Measurements from ENCODE around the gene PLEKHA6.

The PLEKHA6 gene

DNA sequence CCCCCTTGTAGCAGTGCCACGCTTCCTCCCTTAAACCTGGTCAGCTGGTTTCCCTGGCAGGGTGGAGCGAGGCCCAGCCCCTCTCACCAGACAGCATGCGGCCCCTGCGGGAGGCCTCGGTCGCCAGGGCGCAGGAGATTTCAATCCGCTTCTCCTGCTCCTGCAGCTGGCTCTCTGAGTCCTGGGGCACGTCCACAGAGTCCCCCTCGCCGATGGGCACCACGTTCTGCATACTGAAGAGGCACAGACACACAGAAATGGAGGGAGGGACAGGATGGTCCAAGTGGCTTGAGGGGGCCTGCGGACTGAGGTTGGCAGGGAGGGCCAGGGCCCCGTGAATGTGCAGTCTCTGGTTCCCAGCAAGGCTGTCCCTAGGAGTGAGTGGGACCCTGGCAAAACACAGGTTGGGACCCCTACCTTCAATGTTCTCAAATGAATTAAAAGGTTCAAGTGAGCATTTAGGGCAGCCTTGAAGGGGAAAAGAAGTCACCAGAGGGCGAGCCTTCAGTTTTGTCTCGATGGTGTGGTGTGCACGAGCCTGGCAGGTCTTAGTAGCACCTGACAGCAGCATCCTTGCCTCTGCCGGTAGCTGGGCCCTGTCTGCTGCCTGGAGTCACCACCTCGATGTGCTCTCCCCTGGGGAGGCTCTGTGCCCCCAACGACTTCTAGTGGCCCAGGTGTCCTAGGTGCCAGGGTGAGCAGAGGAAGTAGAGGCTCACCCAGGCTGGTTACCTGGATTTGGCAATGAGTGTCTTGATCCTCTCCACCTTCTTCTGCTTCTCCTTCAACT, 131.5 kb downstream of the PLEKHA6 start:
- DNase-seq, result no peak

DNA sequence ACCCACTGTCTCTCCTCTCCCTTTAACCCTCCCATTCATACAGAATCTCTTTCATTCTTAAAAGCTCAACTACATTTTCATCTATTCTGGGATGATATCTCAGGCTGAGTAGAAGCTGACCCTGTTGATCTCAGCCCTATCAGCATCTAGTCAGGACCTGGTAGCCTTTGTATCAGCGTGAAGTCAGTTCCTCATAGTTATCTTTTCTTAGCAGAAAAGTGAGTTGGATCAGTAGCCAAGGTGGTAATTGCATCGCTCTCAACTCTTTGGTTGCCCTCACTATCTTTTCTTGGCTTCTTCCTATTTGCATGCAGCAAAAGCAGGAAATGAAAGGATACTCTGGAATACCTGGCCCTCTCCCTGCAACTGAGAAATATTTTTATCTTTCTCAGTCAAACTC, 132.4 kb downstream of the PLEKHA6 start:
- no peak for DNase-seq

DNA sequence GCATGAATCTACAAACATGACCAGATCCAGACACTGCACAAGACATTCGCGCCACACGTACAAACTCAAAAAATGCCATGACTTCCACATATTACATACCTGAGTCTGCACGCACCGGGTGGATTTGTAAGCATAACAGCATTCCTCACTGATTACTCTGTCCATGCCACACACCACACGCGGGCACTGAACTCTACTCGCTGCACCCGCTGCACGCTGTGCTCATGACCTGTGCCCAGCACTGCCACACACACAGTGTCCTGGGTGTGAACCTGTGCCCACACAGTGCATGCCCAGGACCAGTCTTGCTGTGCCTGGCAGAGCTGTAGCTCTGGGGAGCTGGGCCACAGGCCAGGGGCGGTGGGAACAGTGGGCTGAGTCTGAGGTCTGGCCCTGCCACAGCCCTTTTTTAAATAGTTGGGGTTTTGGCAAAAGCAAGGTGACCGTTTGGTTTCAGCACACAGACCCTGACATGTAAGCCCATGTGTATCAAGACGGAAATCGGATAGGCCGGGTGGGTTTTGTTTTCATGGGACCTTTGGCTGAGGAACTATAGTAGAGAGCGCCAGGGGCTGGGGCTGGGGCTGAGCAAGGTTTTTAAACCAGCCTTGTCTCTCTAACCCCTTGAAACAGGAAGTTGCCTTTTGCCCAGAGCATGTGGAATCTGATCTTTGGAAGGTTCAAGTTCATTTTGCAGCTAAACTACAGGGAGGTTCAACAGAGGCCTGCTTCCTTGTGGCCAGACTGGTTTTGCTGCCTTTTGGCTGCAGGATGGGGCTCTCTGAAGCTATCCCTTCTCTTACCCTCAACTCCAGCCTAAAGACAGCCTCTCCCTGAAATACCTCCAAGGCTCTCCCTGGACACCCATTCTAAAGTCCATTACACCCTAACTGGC, 133.6 kb downstream of the PLEKHA6 start:
- DNase-seq, result no peak

DNA sequence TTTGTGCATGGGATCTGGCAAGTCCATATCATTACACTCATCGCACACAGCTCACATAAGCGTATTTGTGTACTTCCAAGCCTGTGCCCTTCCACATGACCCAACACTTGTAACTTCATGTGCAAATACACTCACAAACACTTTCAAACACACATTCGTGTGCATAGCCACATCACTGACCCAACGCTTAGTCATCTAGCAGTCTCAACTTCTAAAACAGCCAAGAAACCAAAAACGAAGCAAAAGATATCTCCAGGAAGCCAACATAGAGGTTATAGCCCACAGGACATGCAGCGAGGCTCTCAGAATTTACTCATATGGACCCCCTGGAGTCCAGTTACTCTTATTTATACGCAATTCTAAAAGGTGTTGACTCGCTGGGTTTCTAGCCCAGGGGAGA, 135.1 kb downstream of the PLEKHA6 start:
- no peak for DNase-seq

DNA sequence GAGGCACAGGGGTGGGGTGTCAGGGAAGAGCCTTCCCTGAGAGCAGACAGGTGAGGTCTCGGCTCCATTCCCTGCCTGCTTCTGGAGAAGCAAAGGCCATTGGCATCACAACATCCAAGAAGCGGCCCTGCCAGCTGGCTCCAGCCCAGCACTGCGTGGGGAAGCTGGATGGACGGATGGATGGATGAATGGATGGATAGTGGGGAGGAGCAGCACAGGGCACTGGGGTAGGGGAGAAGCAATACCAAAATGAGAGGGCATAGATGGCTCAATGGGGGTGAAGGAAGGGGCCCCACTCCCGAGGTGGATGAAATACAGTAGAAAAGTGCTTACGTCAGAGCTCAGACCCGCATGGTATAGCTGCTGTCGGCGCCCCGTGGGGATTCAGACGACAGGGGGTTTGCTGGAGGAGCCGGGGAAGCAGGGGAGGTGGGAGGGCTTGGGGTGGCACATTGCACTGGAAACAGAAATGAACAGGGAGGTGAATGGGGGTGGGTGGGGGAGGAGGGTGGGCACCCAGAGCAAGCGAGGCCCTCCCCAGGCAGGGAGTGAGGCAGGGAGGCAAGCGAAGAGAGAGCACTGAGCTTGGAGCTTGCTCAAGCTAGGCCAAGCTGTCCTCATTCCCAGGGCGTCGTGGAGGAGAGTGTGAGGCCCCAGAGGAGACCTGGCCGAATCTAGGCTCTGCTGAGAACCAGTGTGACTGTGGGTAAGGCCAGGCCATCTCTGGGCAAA, 136.4 kb downstream of the PLEKHA6 start:
- DNase-seq, result no peak

DNA sequence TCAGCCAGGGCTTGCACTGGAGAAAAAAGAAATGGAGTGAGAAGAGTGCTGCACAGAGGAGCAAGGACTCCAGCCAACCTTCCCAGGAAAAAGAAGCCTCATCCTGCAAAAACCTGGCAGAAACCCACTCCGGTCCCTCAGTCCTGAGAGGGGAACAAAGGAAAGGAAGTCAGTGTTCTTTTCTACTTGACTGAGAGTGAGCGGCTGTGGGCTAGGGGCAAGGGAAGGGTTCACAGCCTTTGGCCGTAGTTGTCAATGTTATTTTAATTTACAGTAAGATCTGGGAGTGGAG, 137.0 kb downstream of the PLEKHA6 start:
- no peak for DNase-seq

DNA sequence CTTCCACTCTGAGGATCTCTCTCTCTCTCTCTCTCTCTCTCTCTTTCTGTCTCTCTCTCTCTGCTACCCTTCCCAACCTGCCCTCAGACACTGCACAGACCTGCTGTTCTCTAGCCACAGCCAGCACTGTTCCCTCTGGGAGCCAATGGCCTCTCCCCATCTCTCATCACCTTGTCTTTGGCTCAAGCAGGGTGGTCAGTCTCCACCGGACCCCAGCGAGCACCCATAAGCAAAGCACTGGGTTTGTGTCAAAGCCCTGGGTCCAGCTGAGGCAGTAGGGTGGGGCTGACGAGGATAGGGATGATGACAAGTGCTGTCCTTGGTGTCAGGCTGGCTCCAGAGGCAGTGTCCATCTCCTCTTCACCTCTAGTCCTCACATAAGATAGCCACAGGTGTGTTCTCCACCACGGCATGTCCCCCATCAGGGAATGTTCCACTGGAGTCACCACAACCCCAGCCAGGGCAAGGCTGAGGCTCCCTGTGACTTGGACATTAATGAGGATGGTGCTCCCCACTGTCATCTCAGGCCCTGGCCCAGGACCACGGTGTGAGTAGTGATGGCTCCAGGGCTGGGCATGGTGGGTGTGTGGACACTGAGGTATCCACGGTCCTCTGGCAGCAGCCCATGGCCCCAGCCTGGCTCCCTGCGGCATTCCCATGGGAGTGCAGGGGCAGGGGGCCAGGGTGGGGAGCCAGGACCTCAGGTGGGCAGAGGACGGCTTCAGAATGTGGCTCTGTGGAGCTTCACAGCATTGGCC, 137.5 kb downstream of the PLEKHA6 start:
- DNase-seq, result no peak

DNA sequence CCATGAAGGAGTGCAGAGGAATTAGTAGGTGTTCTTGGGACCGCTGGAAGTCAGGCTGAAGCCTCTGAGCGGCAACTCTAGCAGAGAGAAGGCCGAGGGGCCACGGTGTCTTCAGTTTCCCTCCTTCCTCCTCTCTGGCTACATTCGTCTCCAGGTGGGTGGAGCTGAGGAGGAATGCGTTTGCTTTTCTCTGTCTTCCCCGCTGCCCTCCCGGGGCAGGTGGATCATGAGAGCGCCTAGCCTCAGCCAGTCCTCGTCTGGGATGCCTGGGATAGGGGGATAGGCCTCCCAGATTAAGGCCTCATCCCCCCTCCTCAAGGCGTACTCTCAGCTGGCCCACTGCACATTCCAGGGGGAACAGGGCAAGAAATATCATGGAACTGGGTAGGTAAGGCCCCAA, 138.5 kb downstream of the PLEKHA6 start:
- DNase-seq, result no peak

DNA sequence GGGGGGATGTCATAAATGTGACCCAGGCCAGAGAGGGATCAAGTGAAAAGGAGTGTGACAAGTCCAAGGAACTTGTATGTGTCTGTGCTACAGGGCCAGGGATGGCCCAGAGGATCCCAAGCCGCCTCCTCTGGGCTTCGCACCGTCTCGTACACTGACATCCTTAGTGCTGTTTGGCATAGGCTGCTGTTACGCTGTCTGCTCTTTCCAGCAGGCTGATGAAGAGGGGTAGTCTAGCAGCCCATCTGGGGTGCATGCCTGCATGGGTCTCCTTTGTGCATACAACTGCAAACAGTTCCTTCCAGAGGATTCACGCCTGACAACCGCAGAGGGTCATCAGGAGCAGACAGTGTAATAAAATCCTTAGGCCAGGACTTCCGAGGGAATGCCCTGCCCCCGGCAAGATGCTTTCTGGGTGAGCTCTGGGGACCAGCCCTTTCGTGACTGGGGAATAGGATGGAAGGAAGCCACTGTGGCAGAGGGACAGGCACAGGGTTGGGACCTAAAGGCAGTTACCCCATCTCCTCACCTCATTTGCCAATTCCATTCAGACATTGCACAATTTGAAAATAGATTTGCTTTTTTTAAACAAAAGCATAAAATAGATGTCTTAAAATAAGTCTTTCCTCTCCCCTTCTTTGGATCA, 139.6 kb downstream of the PLEKHA6 start:
- DNase-seq, result no peak

DNA sequence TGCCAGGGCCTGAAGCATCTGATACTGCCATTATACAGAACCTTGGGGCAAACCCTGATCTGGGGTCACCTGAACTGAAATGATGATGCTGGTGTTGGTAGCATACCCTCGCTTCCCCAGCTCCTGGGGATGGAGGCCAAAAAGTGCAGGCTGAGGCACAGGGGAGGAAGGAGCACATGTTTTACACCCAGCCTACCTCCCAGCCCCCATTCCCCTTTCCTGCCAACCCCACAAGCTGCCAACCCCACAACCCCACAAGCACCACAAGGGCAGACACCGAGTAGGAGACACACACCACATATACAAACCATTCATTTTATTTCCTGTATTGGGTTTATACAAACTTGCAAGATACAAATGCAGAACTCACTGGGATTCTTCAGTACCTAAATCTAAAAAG, 141.2 kb downstream of the PLEKHA6 start:
- DNase-seq, result no peak

DNA sequence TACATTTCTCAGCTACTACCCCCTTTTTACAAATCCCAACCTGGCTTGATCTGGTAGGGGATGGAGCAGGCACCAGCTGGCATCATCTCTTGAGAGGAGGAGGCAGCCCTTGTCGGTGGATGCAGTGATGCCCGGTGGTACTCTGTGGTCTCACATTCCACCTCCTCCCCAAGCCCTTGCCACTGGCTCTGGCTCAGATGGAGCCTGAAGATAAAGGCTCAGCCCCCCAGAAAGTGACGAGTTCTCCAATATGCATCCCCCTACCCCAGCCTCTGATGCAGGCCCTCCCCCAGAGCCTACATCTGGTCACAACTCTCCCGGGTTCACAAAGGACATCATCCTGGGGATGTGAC, 142.1 kb downstream of the PLEKHA6 start:
- DNase-seq, result no peak

DNA sequence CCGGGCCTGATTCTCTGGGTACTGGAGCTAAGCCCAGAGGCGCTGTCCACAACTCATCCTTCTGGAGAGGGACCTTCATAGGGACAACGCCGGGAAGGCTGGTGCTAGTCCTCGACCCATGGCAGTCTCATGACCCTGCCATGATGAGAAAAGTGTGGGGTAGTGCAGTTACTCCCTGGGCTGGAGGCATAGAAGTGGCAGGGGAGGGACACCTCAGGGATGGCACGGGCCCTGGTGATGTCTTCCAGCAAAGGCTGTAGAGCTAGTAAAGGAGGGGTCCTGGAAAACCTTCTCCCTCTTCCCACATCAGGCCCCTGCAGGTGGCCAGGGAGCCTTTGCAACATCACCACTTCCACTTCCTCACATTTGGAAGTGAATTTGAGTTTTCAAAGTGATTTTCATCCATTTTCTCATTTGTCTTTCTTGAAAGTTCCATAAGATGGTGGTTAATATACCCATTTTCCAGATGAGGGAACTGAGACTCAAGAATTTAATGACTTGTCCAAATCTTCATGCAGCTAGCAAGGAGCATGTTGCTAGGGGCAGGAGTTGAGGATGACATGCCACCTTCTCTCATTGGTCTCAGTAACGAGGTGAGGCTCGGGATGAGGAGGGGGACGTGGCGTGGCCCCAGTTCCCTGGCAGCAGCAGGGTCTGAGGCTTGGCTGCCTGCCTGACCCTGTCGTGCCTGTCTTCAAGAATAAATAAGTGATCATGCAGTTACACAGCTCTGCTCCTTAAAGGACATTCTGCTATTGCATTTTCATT, 142.7 kb downstream of the PLEKHA6 start:
- no peak for DNase-seq

DNA sequence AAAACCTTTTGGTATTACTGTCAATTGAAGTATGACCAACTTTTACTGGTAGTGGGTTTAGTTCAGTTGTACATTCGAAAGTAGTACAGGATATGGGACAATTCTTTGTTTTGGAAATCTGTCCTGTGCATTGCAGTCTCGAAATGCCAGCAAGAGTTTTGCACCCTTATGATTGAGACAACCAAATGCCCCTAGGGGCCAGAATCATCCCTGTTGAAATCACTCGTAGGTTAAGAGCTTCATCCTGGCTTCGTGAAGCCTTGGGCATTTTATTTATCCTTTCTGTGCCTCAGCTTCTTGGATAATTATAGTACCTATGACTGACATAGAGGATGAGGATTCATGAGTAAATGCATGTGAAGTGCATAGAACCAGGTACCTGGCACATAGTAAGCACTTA, 143.5 kb downstream of the PLEKHA6 start:
- DNase-seq, result no peak

DNA sequence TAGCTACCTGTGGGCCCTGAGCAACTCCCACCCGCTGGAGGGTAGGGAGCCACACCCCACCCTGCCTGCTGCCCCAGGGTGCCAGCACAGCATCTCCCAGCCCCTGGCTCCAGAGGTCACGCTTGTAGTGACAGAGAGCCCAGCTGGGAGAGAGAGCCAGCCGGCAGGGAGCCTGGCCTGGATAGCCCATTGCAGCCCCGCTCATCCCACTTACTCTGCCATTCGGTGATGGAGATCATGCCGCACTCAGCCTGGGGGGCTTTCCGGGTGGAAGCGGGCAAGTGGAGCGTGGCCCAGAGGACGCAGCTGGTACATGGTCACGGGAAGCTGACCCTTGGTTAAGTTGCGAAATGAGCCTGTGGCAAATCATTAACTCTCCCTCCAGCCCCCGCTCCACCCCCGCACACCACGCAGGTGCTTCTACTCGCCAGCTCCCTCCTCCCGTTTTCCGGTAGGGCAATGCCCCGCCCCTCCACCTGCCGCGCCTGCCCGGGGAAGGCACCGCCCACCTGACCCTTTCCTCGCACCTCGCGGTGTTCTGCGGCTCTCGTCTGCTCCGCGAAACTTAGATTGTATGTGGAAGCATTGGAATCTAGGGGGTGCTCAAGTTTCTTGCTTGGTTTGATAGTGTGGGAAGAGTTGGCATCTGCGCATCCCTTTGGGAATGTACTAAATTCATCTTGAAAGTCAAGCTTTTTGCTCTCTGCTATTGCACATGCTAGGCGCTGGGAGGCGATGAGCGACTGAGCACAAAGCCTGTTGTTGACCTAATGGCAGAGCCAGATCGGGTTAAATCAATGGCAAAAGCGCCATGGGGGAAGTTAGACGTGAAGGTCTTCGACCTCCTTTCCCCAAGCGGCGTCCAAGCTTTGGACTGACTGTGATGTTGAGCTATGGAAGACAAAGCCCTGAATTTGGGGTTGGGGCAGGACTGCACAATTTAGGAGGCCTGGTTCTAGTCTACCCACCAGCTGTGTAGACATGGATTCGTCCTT, 145.8 kb downstream of the PLEKHA6 start, which contains the start of gene GOLT1A:
Gene GOLT1A (minus strand): TSS at position 321 of the 995 bp plus-strand sequence. CDS start 82 bp downstream, at position 239.
- no peak for DNase-seq

DNA sequence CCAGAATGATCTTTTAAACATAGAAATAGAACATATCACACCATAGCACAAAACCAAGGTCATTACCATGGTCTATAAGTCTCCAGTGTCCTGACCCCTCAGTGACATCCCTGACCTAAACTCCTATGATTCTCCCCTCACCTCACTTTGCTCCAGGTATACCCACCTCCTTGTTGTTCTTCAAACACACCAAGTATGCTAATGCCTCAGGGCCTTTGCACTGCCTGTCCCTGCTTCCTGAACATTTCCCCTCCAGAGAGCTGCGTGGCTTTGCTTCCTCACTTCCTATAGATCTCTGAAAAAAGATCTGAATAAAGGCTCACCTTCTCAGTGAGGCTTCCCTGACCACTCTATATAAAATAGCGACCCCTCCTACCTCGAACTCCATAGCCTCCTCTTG, 147.0 kb downstream of the PLEKHA6 start:
- DNase-seq, result no peak

DNA sequence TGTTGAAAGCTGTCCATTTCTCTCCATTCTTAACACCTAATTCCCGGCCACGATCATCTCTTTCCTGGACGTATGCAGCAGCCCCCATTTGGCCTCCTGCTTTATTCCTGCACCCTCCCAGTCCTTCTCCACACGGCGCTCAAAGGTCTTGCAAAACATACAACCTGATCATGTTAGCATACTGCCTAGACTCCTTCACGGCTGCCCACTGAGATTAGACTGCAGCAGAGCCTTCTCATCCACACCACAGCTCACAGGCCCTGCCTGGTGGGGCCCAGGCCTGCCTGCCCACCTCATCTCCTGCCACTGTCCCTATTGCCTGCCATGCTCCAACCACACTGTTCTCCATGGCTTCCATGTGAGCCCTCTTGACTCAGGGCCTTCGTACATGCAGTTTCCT, 148.7 kb downstream of the PLEKHA6 start:
- no peak for DNase-seq

DNA sequence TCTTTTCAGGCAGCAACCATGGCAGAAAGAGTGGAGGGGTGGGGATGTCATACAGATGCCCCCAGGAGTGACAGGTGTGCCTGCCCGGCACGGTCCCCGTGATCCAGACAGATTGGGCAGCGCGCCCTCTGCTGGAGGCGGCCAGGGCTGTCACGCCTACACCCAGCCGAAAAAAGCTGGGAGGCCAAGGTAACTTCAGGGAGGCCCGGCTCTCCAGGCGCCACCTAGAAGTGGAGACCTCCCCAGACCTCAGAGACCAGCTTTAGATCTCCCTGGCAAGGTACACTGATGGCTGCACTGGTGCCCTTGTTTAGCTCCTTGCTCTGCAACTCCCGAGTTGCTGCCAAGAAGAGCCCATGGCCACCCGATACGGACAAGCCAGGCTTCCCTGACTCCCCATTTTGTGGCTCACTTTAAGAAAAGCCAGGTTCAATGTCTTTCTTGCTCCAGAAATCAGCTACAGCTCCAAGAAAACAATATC, 152.6 kb downstream of the PLEKHA6 start:
- DNase-seq, result peak; percentile 65

DNA sequence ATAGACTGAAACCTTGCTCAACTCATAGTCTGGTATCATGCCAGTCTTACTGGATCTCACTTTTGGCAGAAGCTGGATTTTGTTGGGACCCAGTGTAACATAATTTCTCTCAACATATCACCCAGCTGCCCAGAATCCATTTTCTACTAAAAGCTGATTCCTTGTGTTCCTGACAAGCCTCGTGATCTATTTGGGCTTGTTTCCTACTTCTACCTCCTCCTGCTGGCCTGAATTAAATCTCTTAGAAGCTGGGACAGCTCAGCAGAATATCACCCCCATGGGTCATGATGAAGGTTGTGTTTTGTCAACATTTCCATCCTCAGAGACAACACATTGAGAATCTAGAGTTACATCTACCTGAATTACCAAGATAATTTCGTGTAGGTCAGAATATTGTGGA, 153.6 kb downstream of the PLEKHA6 start:
- no peak for DNase-seq

DNA sequence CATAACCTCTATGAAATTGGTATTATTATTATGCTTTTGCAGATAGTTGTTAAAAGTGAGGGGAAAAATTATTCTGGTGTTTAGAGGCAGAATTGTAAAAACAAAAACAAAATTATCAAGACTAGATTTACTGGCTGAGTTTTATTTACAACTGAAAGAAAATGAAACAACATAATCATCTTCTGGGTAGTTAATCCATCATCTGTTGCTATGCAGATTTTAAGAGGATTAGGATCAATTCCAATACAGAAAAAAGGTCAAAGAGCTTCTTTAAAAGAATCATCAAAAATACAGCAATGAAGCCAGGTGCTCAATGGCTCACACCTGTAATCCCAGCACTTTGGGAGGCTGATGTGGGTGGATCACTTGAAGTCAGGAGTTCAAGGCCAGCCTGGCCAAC, 154.2 kb downstream of the PLEKHA6 start:
- no peak for DNase-seq

DNA sequence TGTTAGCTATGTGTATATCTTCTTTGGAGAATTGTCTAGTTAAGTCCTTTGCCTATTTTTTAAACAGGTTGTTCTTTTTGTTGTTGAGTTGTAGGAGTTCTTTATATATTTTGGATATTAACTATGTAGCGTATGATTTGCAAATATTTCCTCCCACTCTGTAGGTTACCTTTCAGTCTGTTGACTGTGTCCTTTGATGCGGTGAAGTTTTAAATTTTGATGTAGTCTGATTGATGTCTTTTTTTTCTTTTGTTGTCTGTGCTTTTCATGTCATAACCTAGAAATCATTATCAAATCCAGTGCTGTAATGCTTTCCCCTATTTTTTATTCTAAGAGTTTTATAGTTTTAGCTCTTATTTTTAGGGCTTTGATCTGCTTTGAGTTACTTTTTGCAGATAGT, 154.8 kb downstream of the PLEKHA6 start:
- DNase-seq, result no peak

Measured in effector CD4-positive, alpha-beta T cell (primary cell).